Measurements from ENCODE around the gene SPATA31C2.
"Not testable (repeated sequence)": the region's sequence is repeated elsewhere in the genome, so short reads cannot be mapped to it uniquely, and the experiment has no call there.

Gene SPATA31C2

GRCh38 chr9:88127700-88128300 lies 10.5 kb downstream of the SPATA31C2 start:
- not testable (repeated sequence) for DNase-seq (ENCODE audit: low read depth in 2 of 2)

- DNase-seq (ENCODE audit: low read depth in 2 of 2): not testable (repeated sequence)
These were observed 14.9 kb downstream of the SPATA31C2 start for GRCh38 chr9:88123413-88123812.

- DNase-seq (ENCODE audit: low read depth in 2 of 2): not testable (repeated sequence)
These were observed 20.2 kb downstream of the SPATA31C2 start for GRCh38 chr9:88118121-88118520.

GRCh38 chr9:88114968-88115612 lies 23.2 kb downstream of the SPATA31C2 start:
- DNase-seq (ENCODE audit: low read depth in 2 of 2): not testable (repeated sequence)

GRCh38 chr9:88114283-88114967 lies 23.9 kb downstream of the SPATA31C2 start:
- DNase-seq (ENCODE audit: low read depth in 2 of 2): not testable (repeated sequence)

GRCh38 chr9:88113156-88114130 lies 24.8 kb downstream of the SPATA31C2 start:
- DNase-seq (ENCODE audit: low read depth in 2 of 2): not testable (repeated sequence)

GRCh38 chr9:88110026-88110425 lies 28.2 kb downstream of the SPATA31C2 start:
- DNase-seq (ENCODE audit: low read depth in 2 of 2): no peak

- no peak for DNase-seq (ENCODE audit: low read depth in 2 of 2)
These were observed 29.5 kb downstream of the SPATA31C2 start for GRCh38 chr9:88108779-88109178.

- DNase-seq (ENCODE audit: low read depth in 2 of 2): no peak
These were observed 31.8 kb downstream of the SPATA31C2 start for GRCh38 chr9:88106492-88106891.

- no peak for DNase-seq (ENCODE audit: low read depth in 2 of 2)
These were observed 45.4 kb downstream of the SPATA31C2 start for GRCh38 chr9:88092797-88093331.

- no peak for DNase-seq (ENCODE audit: low read depth in 2 of 2)
These were observed 48.1 kb downstream of the SPATA31C2 start for GRCh38 chr9:88090151-88090581.

GRCh38 chr9:88087906-88088305 lies 50.4 kb downstream of the SPATA31C2 start:
- no peak for DNase-seq (ENCODE audit: low read depth in 2 of 2)

GRCh38 chr9:88085476-88085875 lies 52.8 kb downstream of the SPATA31C2 start:
- no peak for DNase-seq (ENCODE audit: low read depth in 2 of 2)

- DNase-seq (ENCODE audit: low read depth in 2 of 2): no peak
These were observed 53.7 kb downstream of the SPATA31C2 start for GRCh38 chr9:88084357-88085183.

Measured in fibroblast of skin of left biceps (primary cell).